ELF-1 (cell line): Measurements from ENCODE around the gene TUBB6.

Experiments used
- DNase-seq: peaks from one replicate; pipeline ENCODE4 v3.0.0-alpha.2; 2016; ENCODE audit warnings: low read depth, low spot score

The TUBB6 gene

DNA sequence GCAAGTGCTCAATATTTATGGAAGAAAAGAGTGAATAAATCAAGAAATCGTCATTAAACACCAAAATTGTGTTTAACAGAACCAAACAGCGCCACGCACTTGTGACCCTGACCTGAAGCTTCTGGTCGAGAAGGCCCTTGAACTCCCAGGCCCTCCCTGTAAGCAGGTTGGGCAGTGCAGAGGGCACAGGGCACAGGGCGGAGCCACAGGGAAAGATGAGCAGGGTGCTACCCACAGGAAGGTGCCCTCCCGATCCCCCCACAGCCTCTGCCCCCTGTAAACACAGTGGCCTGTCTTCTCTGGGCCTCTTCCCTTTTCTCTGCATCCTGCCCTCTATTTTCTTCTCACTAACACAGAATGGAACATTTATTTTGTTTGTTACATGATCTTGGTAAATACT lies 16.9 kb upstream of the TUBB6 start:
- no peak for DNase-seq

GRCh38 chr18:12291690-12292089 lies 16.4 kb upstream of the TUBB6 start:
- no peak for DNase-seq

DNA sequence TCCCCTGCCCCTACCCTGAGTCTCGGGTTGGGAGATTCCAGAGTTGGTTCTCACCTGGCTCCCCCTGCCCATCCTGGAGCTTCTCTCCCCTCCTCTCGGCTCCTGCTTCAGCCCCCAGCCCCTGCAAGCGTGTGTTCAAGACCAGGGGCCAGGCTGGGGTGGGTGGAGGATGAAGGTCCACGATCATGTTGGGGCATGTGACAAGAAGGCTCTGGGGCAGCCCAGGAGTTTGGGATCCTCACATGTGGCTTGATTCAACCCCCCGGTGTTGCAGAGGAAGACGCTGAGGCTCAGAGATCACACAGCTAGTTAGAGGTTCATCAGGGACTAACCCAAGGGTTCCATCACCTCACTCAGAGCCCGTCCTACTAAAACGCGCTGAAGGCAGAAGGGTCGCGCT lies 14.2 kb upstream of the TUBB6 start:
- DNase-seq: no peak

DNA sequence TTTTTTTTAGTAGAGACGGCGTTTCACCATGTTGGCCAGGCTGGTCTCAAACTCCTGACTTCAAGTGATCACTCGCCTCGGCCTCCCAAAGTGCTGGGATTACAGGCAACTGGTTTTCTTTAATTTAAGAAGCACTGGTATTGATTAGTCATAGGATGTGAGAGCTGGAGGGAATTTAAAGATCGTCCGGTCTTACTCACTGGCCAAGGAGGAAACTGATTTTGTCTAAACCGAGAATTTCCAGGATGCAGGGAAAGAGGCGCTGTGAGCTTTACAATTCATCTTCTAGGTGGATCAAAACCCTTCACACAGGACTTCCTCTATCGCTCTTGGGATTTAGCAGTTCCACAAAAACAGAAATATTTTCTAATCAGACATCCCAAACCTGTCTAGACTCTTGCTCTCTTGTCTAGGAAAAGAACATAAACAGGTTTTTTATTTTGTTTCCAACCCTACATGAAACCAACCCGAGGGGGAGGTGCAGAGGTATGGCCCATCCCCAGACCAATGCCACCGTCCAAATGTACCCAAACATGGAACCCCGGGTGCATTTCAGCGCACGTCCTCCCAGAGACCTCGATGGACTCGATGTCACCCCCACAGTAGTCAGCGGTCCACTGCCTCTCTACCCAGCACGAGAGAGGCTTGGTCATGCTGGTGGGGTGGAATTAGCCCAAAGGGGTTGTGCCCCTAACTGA lies 12.5 kb upstream of the TUBB6 start:
- no peak for DNase-seq

- no peak for DNase-seq
These were observed 12.0 kb upstream of the TUBB6 start for GRCh38 chr18:12296087-12296403.

DNA sequence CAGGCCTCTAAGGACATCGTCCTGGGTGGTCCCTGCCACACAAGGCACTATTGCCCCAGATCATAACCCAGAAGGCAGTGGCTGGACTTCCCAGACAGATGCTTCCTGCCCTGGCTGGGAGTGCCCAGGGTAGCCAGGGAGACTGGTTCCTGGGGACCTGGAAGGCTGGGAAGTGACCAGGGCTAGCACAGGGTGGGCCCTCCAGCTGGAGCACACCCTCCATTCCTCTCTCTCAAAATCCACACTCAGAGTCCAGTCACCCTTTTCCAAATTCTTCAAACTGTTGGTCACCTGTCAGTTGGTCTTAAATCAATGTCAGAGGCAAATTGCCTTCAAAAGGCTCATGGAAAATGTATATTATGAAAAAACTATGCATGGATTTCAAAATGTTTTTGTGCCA lies 11.6 kb upstream of the TUBB6 start:
- DNase-seq: no peak

- DNase-seq: no peak
These were observed 8.2 kb upstream of the TUBB6 start for GRCh38 chr18:12299862-12300261.

DNA sequence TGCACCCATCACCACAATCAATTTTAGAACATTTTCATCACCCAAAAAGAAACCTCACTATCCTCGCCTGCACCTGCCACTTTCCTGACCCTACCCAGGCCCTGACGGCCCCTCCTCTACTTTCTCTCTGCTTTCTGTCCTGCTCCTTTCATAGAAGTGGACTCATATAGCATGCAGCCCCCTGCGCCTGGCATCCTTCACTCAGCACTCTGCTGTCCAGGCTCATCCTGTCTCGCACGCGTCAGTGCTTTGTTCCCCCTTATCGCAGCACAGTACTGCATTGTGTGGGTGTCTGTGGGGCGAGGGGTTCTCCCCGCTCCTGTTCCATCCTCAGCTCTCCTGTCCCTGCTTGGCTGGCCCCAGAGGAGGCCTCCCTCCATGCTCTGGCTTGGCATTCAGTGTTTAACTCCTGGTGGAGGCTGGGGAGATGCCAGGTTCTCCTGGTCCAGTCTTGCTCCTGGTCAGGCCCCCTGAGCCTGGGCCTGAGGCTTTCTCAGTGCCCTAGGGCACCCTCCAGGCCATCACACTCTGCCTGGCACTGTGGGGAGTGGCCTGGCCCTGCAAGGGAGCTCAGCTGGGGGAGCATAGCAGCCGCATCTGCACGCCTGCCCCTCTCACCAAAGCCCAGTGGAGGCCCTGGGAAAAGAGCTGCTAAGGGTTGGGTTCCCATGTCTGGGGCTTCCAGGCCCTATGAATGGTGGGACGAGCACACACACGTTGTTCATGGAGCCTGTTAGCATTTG lies 6.6 kb upstream of the TUBB6 start:
- DNase-seq: no peak

DNA sequence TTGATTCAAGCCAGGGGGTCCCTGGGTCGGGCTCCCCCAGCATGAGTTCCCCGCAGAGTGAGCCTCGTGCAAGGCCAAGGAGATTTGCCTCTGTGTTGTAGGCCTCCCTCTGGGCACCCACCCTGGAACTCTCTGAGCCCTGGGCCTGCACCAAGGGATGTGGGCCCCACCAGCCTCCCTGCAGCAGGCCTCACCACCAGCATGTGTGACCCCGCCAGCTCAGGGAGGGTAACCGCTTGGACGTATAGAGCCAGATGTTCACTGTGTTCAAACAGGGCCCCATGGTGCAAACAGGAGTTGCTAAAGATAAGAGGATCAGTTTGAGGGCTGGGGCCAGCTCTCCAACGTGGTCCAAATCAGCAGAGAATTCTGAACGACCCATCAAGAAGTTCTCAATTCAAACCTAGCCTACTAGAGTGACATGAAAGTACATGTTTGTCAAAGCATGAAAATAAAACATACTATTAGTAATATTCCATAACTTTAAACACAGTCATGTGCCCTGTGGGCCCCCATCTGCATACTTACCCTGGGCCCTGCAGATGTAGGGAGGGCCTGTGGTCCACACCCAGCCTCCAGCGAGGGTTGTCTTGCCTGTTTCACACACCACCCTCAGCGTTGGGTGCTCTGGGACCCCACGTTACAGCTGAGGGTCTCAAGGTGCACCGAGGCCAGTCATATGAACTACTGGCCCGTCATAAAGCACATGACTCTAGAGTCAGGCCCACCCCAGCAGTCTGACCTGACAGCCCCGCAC lies 5.5 kb upstream of the TUBB6 start:
- DNase-seq: no peak

DNA sequence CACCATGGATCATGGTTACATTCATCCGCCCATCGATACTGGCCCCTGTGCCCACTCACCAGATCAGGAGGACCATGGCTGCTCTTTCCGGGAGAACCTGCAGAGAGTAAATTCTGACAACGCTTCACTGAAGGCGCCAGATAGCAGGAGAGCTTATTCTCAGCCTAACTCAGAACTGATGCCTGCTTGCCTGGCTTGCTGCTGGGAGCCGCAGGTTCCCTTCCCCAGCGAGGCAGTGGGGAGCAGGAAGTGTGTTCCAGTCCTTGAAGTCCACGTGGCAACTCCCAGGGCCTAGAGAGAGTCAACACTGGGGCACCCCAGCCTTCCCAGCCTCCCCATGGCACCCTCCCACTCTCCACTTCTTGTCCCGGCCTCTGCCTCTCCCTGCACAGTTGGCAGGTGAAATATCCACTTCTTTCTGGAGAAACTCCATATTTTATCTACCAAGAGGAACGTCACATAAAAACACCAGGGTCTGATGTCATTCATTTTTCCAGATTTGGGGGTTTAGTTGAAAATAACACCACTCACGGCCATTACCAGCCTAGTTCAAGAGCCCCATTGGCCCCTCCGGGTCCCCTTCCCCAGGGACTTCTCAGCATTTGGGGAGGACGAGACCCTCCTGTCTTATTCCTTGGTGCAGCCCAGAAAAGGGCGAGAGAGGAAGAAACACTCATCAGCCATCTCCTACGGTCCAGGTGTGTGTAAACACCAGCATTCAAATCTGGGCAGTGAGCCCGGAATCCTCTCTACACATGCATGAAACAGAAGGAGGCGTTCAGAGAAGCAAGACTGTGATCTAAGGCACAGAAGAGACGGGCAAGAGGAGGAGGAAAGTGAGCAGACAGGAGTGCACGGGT lies 3.5 kb upstream of the TUBB6 start:
- no peak for DNase-seq

GRCh38 chr18:12305211-12305610 lies 2.8 kb upstream of the TUBB6 start:
- DNase-seq: no peak

- peak; percentile 73 for DNase-seq
These were observed 2.0 kb upstream of the TUBB6 start for GRCh38 chr18:12305930-12306629.

GRCh38 chr18:12306752-12307700 lies 1.0 kb upstream of the TUBB6 start:
- DNase-seq: peak; percentile 63

GRCh38 chr18:12308386-12309100 lies 502 bp downstream of the TUBB6 start:
- DNase-seq: peak; percentile 83

DNA sequence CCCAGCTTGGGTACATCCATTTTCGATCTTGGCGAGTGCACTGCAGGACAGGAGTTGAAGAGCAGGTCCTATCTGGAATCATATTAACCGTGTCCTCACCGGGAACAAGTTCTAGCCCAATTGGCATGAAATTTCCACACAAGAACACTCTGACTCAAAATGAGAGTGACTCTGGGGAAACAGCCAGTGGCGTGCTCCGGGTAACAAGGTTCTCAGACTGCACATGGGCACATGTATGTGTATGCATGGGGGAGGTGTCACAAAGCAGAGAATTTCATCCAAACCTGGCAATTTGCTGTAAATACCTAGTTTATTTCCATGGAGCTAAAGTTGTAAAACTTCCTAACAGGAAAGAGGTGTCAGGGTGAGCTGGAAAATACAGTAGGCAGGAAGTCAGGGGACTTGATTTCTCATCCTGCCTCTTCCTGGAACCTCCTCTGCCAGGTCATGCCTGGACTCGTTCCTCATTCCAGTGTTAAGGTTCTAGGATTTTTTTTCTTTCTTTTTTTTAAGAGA lies 1.7 kb downstream of the TUBB6 start:
- DNase-seq: no peak

- no peak for DNase-seq
These were observed 2.7 kb downstream of the TUBB6 start for GRCh38 chr18:12310762-12311161.

GRCh38 chr18:12312976-12313375 lies 4.9 kb downstream of the TUBB6 start:
- DNase-seq: no peak

GRCh38 chr18:12313530-12314245 lies 5.6 kb downstream of the TUBB6 start:
- DNase-seq: no peak
